NCI-H2107 treated with DMSO at 0.1 percent for 48 hours (cell line): ENCODE measurements around the gene SLFNL1.

ENCODE experiments used
- DNase-seq: peaks from one replicate; lab custom pipeline; 2025; ENCODE audit not compliant: unreplicated experiment; lab: John Stamatoyannopoulos, UW

Gene SLFNL1

GRCh38 chr1:40987439-40988276 is 33.9 kb downstream of the SLFNL1 start:
- no peak for DNase-seq

- DNase-seq, result no peak
These were observed 34.6 kb downstream of the SLFNL1 start for GRCh38 chr1:40986956-40987355.

GRCh38 chr1:40986328-40986783 is 35.2 kb downstream of the SLFNL1 start:
- no peak for DNase-seq

GRCh38 chr1:40985875-40986274 is 35.6 kb downstream of the SLFNL1 start:
- no peak for DNase-seq

GRCh38 chr1:40985161-40985560 is 36.4 kb downstream of the SLFNL1 start:
- DNase-seq, result no peak

GRCh38 chr1:40984531-40984930 is 37.0 kb downstream of the SLFNL1 start:
- no peak for DNase-seq

- DNase-seq, result no peak
These were observed 37.5 kb downstream of the SLFNL1 start for GRCh38 chr1:40984066-40984465.

- no peak for DNase-seq
These were observed 38.2 kb downstream of the SLFNL1 start for GRCh38 chr1:40983286-40983685.

GRCh38 chr1:40982721-40983120 is 38.8 kb downstream of the SLFNL1 start:
- DNase-seq, result no peak

GRCh38 chr1:40981691-40982448 is 39.7 kb downstream of the SLFNL1 start:
- DNase-seq, result no peak

- DNase-seq, result peak; percentile 46
These were observed 40.9 kb downstream of the SLFNL1 start for GRCh38 chr1:40980453-40981121.

- no peak for DNase-seq
These were observed 41.5 kb downstream of the SLFNL1 start for GRCh38 chr1:40980068-40980452.

- DNase-seq, result peak; percentile 82
These were observed 42.1 kb downstream of the SLFNL1 start, which contains the start of gene CTPS1 for GRCh38 chr1:40979241-40980067. Gene CTPS1, plus strand, starts transcription at chr1:40979696. Its CDS starts 3,595 bp downstream, at chr1:40983291.

- DNase-seq, result no peak
These were observed 42.7 kb downstream of the SLFNL1 start for GRCh38 chr1:40978886-40979240.

GRCh38 chr1:40977716-40978115 is 43.8 kb downstream of the SLFNL1 start:
- no peak for DNase-seq

- DNase-seq, result no peak
These were observed 44.4 kb downstream of the SLFNL1 start for GRCh38 chr1:40976952-40977690.

GRCh38 chr1:40974945-40975344 is 46.6 kb downstream of the SLFNL1 start:
- DNase-seq, result no peak

- no peak for DNase-seq
These were observed 47.6 kb downstream of the SLFNL1 start for GRCh38 chr1:40973912-40974311.

- DNase-seq, result no peak
These were observed 49.6 kb downstream of the SLFNL1 start for GRCh38 chr1:40971966-40972365.

GRCh38 chr1:40969445-40969844 is 52.1 kb downstream of the SLFNL1 start:
- DNase-seq, result no peak
